HG03439 (cell line): ENCODE results near the gene PITPNM1.

Source experiments
- ATAC-seq: cut with Tn5 transposase; IDR thresholded peaks from one replicate; pipeline ENCODE4 v1.9.1; 2021; ENCODE audit warnings: mild to moderate bottlenecking, moderate library complexity; ENCODE audit not compliant: unreplicated experiment

The PITPNM1 gene

GRCh38 chr11:67448220-67448609 lies 56.9 kb downstream of the PITPNM1 start:
- ATAC-seq: no peak

- no peak for ATAC-seq
Measured at GRCh38 chr11:67445515-67445914, 59.6 kb downstream of the PITPNM1 start.

- ATAC-seq: no peak
Measured at GRCh38 chr11:67442504-67443404, 62.4 kb downstream of the PITPNM1 start.
